NCI-H2107 (cell line): Measurements from ENCODE around the gene CACNA1C.
A peak's percentile ranks its signal among the peaks of the same experiment; 100 is the strongest.

Experiments
- DNase-seq: peaks from one replicate; lab custom pipeline; 2025; lab: John Stamatoyannopoulos, UW

CACNA1C gene

GRCh38 chr12:2297658-2298057 lies 244.9 kb downstream of the CACNA1C start:
- no peak for DNase-seq

DNA sequence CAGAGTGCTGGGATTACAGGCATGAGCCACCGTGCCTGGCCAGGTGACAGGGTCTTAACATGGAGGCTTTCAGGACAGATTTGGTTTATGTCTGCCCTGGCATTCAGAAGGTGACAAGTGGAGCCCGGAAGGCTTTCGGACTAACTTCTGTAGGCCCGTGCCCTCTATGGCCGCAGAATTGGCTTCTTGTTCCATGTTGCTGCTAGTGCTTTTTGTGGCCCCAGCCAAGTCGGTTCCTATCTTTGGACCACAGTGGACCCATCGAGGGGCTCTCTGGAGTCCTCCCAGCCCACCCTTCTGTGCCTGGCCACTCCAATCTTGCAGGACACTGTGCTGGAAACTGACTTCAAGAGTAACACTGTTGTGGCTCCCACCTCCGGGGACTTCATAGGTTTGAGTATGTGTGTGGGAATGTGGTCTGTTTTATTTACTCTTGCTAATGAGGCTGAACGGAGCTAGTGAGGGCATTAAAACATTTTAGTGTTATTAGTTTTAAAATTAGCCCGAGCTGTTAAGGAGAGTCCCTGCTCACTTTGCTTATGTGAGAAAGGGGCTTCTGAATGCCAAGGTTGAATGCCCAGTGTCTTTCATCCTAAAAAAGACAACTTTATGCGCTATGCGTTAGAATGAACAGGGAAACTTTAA lies 245.9 kb downstream of the CACNA1C start:
- no peak for DNase-seq

DNA sequence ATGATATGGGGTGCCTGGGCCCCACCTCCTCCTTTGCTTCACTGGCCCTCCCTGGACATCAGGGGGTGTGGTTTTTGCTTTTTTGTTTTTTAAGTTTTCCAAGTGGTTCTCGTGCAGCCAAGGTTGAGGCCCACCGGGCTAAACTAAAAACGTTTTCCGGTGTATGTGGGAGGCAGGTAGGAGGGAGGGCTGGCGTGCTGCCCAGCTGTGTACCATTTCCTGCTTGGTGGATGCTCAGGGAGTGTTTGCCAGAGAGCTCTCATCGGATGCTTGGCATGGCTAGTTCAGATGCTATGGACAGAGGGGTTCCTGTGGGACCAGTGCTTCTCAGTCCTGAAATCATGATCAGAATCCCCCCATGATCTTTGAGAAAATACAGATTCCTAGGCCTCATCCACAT lies 246.4 kb downstream of the CACNA1C start:
- no peak for DNase-seq

- no peak for DNase-seq
These were observed 247.4 kb downstream of the CACNA1C start for GRCh38 chr12:2300168-2300567.

GRCh38 chr12:2300886-2301285 lies 248.1 kb downstream of the CACNA1C start:
- no peak for DNase-seq

DNA sequence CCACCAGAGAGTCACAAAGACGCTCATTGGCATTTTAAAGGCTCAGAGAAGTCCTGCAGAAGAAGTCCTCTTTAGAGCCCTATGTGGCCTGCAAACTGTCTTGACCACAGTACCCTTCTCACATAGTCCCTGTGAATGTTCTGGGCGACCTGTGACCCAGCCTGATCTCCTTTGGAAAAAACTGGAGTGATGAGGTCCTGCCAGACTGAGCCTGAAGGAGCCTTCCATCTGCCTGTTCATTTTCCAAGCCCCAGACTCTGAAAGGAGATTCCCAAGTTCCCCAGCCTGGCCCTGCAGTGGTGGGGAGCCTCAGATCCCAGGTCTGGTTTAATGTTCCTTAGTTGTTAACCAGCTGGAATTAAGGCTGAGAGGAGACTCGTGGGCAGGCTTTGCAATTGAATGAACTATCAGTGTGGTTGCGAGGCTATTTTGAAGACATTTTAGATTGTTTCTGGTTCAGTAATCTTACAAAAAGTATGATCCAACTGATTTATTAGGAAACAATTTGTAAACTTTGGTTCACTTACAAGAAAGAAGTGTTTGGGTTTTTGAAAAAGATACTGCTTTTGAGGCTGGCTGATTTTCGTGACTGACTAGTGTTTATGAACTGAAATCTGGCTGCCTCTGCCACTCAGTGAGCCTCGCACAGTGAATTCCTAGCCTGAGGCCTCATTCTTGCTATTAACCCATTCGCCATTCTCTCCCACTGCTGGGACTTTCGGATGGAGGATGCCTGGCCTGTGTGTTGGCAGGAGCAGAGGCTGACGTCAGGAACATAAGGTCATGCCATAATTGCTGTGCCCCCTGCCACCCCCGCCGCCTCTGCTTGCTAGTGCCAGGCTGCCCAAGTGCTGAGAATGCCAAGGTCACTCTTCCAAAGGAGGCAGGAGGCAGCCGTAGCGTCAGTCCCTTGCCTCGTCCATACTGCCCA lies 249.0 kb downstream of the CACNA1C start:
- no peak for DNase-seq

DNA sequence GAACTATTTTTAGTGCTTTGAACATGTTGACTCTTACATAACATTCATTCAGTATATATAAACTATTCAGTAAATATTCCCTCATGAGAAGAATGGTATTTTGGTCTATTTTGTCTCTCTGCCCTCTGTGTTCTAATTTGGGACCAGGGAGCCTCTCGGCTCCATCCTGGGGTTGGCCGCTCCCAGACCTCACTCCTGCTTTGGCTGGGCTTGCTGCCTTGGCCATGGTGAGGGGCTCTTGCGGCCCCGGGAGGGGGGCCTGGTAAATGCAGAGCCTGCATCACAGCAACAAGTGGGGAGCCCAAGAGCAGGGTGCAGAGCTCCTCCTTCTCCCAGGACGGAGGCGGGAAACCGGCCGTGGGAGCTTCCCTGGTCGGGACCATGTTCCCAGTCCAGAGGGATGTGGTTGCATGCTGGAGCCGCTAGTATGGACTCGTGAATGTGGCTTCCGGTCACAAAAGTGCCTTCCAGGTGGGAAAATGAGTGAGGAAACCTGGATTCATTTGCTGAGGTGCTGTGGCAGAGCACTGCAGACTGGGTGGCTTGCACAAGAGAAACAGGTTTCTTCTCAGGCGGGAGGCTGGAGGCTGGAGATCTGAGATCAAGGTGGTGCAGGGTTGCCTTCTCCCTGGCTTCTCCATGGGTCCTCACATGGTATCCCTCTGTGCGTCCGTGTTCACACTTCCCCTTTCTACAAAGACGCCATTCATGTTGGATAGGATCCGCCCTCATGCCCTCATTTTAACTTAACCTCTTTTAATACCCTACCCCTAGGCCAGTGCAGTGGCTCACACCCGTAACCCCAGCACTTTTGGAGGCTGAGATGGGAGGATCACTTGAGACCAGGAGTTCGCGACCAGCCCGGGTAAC lies 250.2 kb downstream of the CACNA1C start:
- no peak for DNase-seq

DNA sequence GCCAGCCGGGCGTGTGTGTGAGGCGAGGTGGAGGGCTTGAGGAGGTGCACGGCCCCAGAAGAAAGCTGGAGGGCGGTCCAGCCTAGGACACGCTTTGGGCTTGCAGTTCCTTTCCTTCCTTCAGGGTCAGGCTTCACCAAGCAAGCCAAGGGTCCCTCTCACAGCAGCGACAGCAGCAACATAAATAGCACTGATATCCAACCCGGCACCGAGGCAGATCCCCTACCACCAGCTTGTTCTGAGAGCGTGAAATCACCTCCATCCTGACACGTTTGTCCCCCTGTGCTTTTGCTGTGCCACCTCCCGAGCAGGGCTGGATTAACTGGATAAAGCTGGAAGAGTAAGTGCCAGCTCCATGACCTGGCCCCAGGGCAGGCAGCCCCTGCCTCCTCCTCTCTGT lies 251.4 kb downstream of the CACNA1C start:
- no peak for DNase-seq

DNA sequence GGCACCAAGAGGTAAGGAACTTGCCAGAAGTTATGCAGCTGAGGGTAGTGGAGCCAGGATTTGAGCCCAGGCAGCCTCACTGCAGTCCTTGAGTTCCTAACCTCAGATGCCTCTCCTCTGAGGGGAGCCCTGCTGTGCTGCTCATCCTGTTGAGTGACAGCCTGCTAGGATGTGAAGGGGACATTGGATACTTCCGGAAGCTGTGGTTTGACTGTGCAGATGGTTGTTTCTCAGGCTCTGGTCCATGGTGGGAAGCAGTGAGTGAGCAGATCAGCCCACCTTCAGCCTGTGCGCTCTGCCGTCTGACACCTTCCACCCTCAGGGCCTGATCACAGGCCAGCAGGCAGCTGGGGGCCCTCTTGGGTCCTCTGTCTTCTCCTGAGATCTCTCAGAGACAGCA lies 253.2 kb downstream of the CACNA1C start:
- peak; percentile 68 for DNase-seq

DNA sequence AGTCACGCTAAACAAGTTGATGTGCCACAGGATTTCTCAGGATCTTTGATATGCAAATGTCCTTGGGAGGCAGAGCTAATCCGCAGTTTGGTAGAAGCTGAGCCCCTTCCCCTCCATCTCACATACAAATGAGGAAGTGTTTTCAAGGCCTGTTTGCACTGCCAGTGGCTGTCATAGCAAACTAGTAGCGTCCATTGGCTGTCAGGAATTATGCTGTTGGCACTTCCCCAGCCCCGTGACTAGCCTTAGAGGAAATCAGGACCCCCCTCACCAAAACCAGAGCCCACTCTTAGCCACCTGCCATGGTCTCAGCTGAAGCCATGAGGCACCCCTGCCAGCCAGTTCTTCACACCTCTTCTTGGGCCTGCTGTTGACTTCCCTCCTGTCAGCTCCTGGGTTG lies 253.9 kb downstream of the CACNA1C start:
- DNase-seq = no peak

DNA sequence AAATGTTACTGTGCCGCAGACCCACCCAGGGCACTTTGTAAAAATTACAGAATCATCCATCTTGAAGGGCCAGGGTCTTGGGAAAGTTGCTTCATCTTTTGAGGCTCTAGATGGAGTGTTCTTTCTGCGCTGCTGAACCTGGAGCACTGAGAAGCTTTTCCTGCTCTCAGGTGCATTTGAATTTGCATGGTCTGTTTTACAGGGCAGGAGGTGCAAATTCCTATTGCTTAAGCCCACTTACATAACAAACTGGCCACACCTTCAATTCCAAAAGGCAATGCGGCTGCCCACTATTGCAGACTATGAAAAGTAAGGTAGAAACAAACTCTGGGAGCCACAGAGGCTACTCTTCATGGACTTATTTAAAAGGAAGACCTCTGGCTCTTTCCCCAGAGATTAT lies 254.8 kb downstream of the CACNA1C start:
- no peak for DNase-seq

- no peak for DNase-seq
These were observed 256.9 kb downstream of the CACNA1C start for GRCh38 chr12:2309647-2310046.

DNA sequence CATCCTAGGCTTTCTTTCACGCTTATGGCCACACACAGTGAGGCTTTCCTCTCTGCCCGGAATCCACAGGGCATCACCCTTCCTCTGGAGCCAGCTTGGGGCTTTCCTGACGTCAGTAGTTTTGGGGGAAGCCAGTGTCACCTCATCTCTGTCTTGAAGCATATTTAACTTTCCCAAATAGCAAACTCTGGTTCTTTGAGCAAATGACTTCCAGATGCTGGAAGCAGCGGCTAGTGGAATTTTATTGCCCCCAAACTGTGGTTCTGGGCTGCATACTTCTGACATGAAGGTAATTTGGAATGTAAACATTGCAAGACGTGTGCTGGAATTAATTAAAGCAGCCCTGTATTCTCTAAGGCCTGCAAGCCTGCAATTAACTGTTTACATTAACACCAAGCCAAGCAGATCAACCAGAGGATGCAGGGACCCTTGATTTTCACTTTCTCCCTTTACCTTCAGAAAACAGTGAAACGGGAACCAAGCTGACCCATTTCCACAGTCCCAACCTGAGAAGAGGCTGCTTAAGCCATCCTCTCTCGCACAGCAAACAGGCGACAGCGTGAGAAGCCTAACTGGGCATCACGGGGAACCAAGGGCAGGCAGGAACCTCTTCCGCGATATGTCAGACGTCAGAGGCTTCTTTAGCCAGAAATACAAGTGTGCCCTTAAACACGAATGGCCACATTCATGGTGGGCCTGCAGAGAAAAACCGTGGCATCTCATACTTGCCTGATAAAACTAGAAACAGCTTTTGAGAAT lies 258.4 kb downstream of the CACNA1C start:
- no peak for DNase-seq

- DNase-seq = no peak
These were observed 259.4 kb downstream of the CACNA1C start for GRCh38 chr12:2312175-2312574.

DNA sequence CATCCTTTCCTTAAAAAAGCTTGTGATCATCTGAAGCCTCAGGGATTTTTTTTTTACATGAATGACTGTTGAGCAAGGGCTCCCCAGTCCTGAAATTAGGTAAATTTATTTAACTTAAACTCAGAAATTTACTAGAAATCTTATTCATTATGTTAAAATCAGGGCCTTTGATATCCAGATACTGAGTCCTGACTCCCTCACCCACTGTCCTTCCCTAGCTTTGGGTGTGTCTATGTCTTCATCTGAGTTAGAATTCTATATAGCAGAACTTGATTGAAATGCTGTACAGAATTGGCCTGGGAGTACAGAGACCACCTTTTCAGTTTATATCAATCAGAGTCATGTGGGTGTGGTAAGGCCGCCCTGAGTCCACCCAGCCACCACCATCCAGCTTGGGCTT lies 260.0 kb downstream of the CACNA1C start:
- no peak for DNase-seq

DNA sequence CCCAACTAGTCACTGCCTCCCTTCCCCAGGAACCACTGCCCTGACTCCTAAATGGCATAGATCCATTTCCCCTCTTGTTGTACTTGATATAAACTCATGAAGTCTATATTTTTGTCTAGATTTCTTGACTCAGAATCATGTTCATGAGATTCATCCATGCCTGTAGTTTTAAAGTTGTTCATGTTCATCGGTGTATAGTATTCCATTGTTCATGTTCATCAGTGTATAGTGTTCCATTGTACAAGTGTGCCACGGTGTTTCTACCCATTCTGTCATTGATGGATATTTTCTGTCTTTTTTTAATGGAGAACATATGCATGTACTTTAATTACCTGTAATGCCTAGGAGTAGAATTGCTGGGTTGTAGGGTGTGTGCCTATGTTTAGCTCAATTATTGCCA lies 261.7 kb downstream of the CACNA1C start:
- DNase-seq = no peak

DNA sequence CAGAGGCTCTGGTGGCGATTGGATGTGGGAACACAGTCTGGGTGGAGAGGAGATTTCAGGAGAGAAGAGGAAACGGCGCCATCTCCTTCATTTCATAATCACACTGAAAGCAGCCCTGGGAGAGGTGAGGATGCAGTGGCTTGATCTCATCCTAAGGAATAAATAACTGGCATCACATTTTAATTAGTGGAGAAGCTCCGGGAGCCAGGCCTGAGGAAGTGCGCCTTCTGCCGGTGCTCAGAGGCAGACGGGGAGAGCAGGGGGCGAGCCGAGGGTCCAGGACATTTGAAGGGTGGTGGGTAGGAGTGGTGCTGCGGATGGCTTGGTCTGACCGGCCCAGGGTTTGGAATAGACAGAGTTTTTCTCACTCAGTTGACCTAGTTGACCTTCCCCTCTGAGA lies 265.0 kb downstream of the CACNA1C start:
- DNase-seq = no peak

- no peak for DNase-seq
These were observed 265.5 kb downstream of the CACNA1C start for GRCh38 chr12:2318286-2318685.

GRCh38 chr12:2319136-2319535 lies 266.3 kb downstream of the CACNA1C start:
- DNase-seq = no peak

- DNase-seq = no peak
These were observed 267.1 kb downstream of the CACNA1C start for GRCh38 chr12:2319737-2320506.

GRCh38 chr12:2320841-2321240 lies 268.1 kb downstream of the CACNA1C start:
- no peak for DNase-seq
